Spleen (tissue), 11 donors: ENCODE results near the gene MAN1C1. TPM values are rescaled to one million over a fixed set of nuclear protein-coding genes. Genes with fewer than 3 reads are reported as not detected.
"Not testable (repeated sequence)": the region's sequence is repeated elsewhere in the genome, so short reads cannot be mapped to it uniquely, and the experiment has no call there.

ENCODE experiments used
- DNase-seq: peaks from one replicate; pipeline ENCODE4 v3.0.0-alpha.2; 2020
- H3K27ac ChIP-seq, 8 donors: fragments of 200-600 bp; sonication (generic) in 7 of 8; 1 replicate in 4 of 8; 2 replicates in 4 of 8; pipeline versions ENCODE4 v1.5.0 to v1.8.0; 2016 to 2021; ENCODE audit warnings: inconsistent platforms in 4 of 8, mild to moderate bottlenecking in 4 of 8, moderate library complexity in 1 of 8
- H3K27me3 ChIP-seq, 7 donors: fragments of 200-600 bp; sonication (generic) in 6 of 7; replicated peaks in 1 of 7; 1 replicate in 4 of 7; 2 replicates in 3 of 7; pipeline versions ENCODE4 v1.5.0 to v1.8.0; 2016 to 2021; ENCODE audit warnings: inconsistent platforms in 3 of 7, mild to moderate bottlenecking in 1 of 7
- H3K36me3 ChIP-seq, 6 donors: fragments of 200-600 bp; sonication (generic) in 5 of 6; 1 replicate in 4 of 6; 2 replicates in 2 of 6; pipeline versions ENCODE4 v1.5.0 to v1.8.0; 2016 to 2021; ENCODE audit warnings: inconsistent platforms in 2 of 6
- H3K4me1 ChIP-seq, 6 donors: fragments of 200-600 bp; sonication (generic) in 5 of 6; 1 replicate in 3 of 6; 2 replicates in 3 of 6; pipeline versions ENCODE4 v1.5.0 to v1.8.0; 2016 to 2021; ENCODE audit warnings: inconsistent platforms in 3 of 6
- H3K4me3 ChIP-seq, 8 donors: fragments of 200-600 bp; sonication (generic) in 7 of 8; 1 replicate in 4 of 8; 2 replicates in 4 of 8; pipeline versions ENCODE4 v1.5.0 to v1.8.0; 2016 to 2021; ENCODE audit warnings: inconsistent platforms in 4 of 8, mild to moderate bottlenecking in 4 of 8, moderate library complexity in 2 of 8
- H3K9me3 ChIP-seq, 8 donors: fragments of 200-600 bp; sonication (generic) in 7 of 8; 1 replicate in 4 of 8; 2 replicates in 4 of 8; pipeline versions ENCODE4 v1.5.0 to v1.8.0; 2016 to 2021; ENCODE audit warnings: inconsistent platforms in 4 of 8
- CTCF ChIP-seq, 11 experiments: fragments of 200-600 bp in 7 of 11; fragments of 450-650 bp in 4 of 11; sonication (generic) in 4 of 11; IDR thresholded peaks in 8 of 11; conservative IDR thresholded peaks in 3 of 11; 1 replicate in 7 of 11; 2 replicates in 4 of 11; pipeline versions ENCODE4 v1.4.0 to v1.8.0; 2016 to 2021; ENCODE audit warnings: antibody characterized with exemption in 11 of 11, inconsistent platforms in 4 of 11, mild to moderate bottlenecking in 1 of 11
- POLR2A ChIP-seq, 3 donors: fragments of 450-650 bp; IDR thresholded peaks; one replicate each; pipeline ENCODE4 v1.5.1; 2017; ENCODE audit warnings: antibody characterized with exemption in 3 of 3, mild to moderate bottlenecking in 1 of 3
- POLR2AphosphoS5 ChIP-seq, 3 donors: sonication (generic); formaldehyde crosslinking; IDR thresholded peaks; one replicate each; pipeline ENCODE4 v1.5.1; 2017; ENCODE audit warnings: antibody characterized with exemption in 3 of 3
- WGBS, 5 donors: extraction: QIAGEN DNeasy Blood & Tissue Kit in 3 of 5; methylation state at CpG; one replicate each; pipeline versions ENCODE4 v1.1.5 to v1.1.7; 2013 to 2018; 5-methylcytosine and 5-hydroxymethylcytosine counted together
- intact Hi-C: fragments of 100-400 bp; cut with DNase I; formaldehyde crosslinking; loops from one replicate; pipeline ENCODE4 v1.15.0; 2023; ENCODE audit warnings: low total_unique reads
- polyA plus RNA-seq, 3 donors: library from polyadenylated mRNA; stranded (reverse); fragments of 200-250 nt; gene quantifications; one replicate each; pipeline ENCODE4 v1.2.1, GENCODE V29; 2013
- total RNA-seq, 7 donors: library from RNA; depleted of rRNA in 3 of 7; stranded (reverse); fragments of >200 nt in 3 of 7; fragmentation: NEBNext Ultra II Directional in 4 of 7; extraction: Animal tissue kit (Norgen Biotek cat#: 25700) in 4 of 7; gene quantifications; one replicate each; pipeline versions ENCODE4 v1.1.0 to v1.2.1, GENCODE V29; 2016 to 2021
- donor health status: healthy with polysubstance abuse.
- donor health status: DM: no; HTN: no; CAD: no; lungs with moderate emphysema.
- donor health status: DM: no; HTN: no; CAD: no.
- donor health status: Bipolar disorder and iron deficiency.
- donor health status: healthy.
- donor health status: DM: no; HTN: no; CAD: no.
- donor health status: DM: yes; HTN: yes; CAD: no.

Gene MAN1C1
- total and polyA plus RNA-seq, 10 donors, result 4.6 to 54.3 (median 41.1) TPM

- H3K27me3 ChIP-seq, result no peaks in the 10 kb centered on the region
- H3K36me3 ChIP-seq, result peaks cover 0 to 9% (median 0%) of the 10 kb centered on the region in 6 donors
- WGBS, 5 donors, result 74 to 94% (median 89%) methylated on average over 2 of the region's 2 CpGs
- intact Hi-C loops, result no loop called here
- H3K4me3 ChIP-seq, result no peak overlapping the region
- no peaks in the 10 kb centered on the region for H3K9me3 ChIP-seq
- TF ChIP-seq POLR2A (IDR thresholded peaks at IDR 0.05) (no peak), POLR2AphosphoS5 (IDR thresholded peaks at IDR 0.05) (no peak), CTCF (IDR thresholded peaks at IDR 0.05 in 8 of 11, conservative IDR thresholded peaks at IDR 0.05 in 3 of 11) (no peak)
- H3K27ac ChIP-seq, result no peak overlapping the region
- H3K4me1 ChIP-seq, result peaks cover 5 to 47% (median 28%) of the 10 kb centered on the region in 6 donors
- no peak for DNase-seq
Measured at GRCh38 chr1:25662061-25662460, 45.5 kb downstream of the MAN1C1 start.

GRCh38 chr1:25662959-25663358 lies 46.4 kb downstream of the MAN1C1 start:
- H3K27me3 ChIP-seq, intact Hi-C loops, H3K27ac ChIP-seq, H3K9me3 ChIP-seq, DNase-seq, H3K36me3 ChIP-seq, H3K4me3 ChIP-seq: not testable (repeated sequence)
- WGBS, 5 donors, result 93 to 98% (median 94%) methylated on average over 2 of the region's 2 CpGs
- H3K4me1 ChIP-seq, result peaks cover 0 to 38% (median 21%) of the 10 kb centered on the region in 6 donors

- no peak for DNase-seq
- WGBS, 5 donors, result 84 to 88% (median 86%) methylated on average over 14 of the region's 14 CpGs
- H3K36me3 ChIP-seq, result no peaks in the 10 kb centered on the region
- no peak overlapping the region for H3K4me3 ChIP-seq
- H3K4me1 ChIP-seq, result peaks cover 0 to 31% (median 11%) of the 10 kb centered on the region in 6 donors
- no peak overlapping the region for H3K27ac ChIP-seq
- no peaks in the 10 kb centered on the region for H3K27me3 ChIP-seq
- no peaks in the 10 kb centered on the region for H3K9me3 ChIP-seq
- intact Hi-C loops, result no loop called here
- TF ChIP-seq POLR2AphosphoS5 (IDR thresholded peaks at IDR 0.05) (no peak), CTCF (IDR thresholded peaks at IDR 0.05 in 8 of 11, conservative IDR thresholded peaks at IDR 0.05 in 3 of 11) (no peak), POLR2A (IDR thresholded peaks at IDR 0.05) (no peak)
Measured at GRCh38 chr1:25664357-25665199, 48.0 kb downstream of the MAN1C1 start.

GRCh38 chr1:25666460-25666859 lies 49.9 kb downstream of the MAN1C1 start:
- Histone ChIP-seq H3K4me3 (no peak overlapping the region), H3K27ac (no peak overlapping the region), H3K4me1 (peaks cover 0 to 18% (median 6%) of the 10 kb centered on the region in 6 donors), H3K9me3 (no peaks in the 10 kb centered on the region), H3K27me3 (no peaks in the 10 kb centered on the region), H3K36me3 (no peaks in the 10 kb centered on the region)
- 71 to 82% (median 78%) methylated on average over 5 of the region's 5 CpGs for WGBS, 5 donors
- no peak for DNase-seq
- TF ChIP-seq POLR2AphosphoS5 (IDR thresholded peaks at IDR 0.05) (no peak), CTCF (IDR thresholded peaks at IDR 0.05 in 8 of 11, conservative IDR thresholded peaks at IDR 0.05 in 3 of 11) (no peak), POLR2A (IDR thresholded peaks at IDR 0.05) (no peak)
- intact Hi-C loops, result no loop called here
